ENCODE data around the gene QSOX1.

The QSOX1 gene

GRCh38 chr1:180144659-180145357, 9.9 kb upstream of the QSOX1 start:
- no peak for DNase-seq (ENCODE audit: insufficient read length, low spot score)
- TF ChIP-seq SPI1 (IDR thresholded peaks at IDR 0.05; ENCODE audit: low read depth, low read length): 0 out of 2 replicates have a peak, but pooled peaks have one; percentile 10
- TF ChIP-seq POLR2AphosphoS5 (IDR thresholded peaks at IDR 0.05; ENCODE audit: low read depth, low read length): no peak
- FAIRE-seq: no peak

- DNase-seq (ENCODE audit: insufficient read length, low spot score) (no peak), FAIRE-seq (no peak)
Measured at GRCh38 chr1:180145446-180145845, 9.2 kb upstream of the QSOX1 start.

GRCh38 chr1:180150982-180151381, 3.7 kb upstream of the QSOX1 start:
- no peak for DNase-seq (ENCODE audit: insufficient read length, low spot score)
- FAIRE-seq: no peak
- TF ChIP-seq POLR2AphosphoS5 (IDR thresholded peaks at IDR 0.05; ENCODE audit: low read depth, low read length): no peak
- TF ChIP-seq POLR2A (IDR thresholded peaks at IDR 0.05; ENCODE audit: low read depth, low read length): no peak
- TF ChIP-seq PAX5 (IDR thresholded peaks at IDR 0.05; ENCODE audit: insufficient read depth, low read length, severe bottlenecking): no peak
- TF ChIP-seq POU2F2 (IDR thresholded peaks at IDR 0.05; ENCODE audit: low read depth, low read length): no peak
- no peak for TF ChIP-seq SPI1 (IDR thresholded peaks at IDR 0.05; ENCODE audit: low read depth, low read length)
- no peak for TF ChIP-seq TAF1 (IDR thresholded peaks at IDR 0.05; ENCODE audit: low read depth, low read length)

More at GRCh38 chr1:180145446-180145845, 9.2 kb upstream of the QSOX1 start:
- no peak for TF ChIP-seq PAX5 (IDR thresholded peaks at IDR 0.05; ENCODE audit: insufficient read depth, low read length, severe bottlenecking)

- FAIRE-seq (no peak), DNase-seq (ENCODE audit: insufficient read length, low spot score) (no peak)
- TF ChIP-seq PAX5 (IDR thresholded peaks at IDR 0.05; ENCODE audit: insufficient read depth, low read length, severe bottlenecking) (no peak), POLR2A (IDR thresholded peaks at IDR 0.05; ENCODE audit: low read depth, low read length) (no peak), POLR2AphosphoS5 (IDR thresholded peaks at IDR 0.05; ENCODE audit: low read depth, low read length) (no peak), POU2F2 (IDR thresholded peaks at IDR 0.05; ENCODE audit: low read depth, low read length) (no peak), SPI1 (IDR thresholded peaks at IDR 0.05; ENCODE audit: low read depth, low read length) (no peak), TAF1 (IDR thresholded peaks at IDR 0.05; ENCODE audit: low read depth, low read length) (no peak)
Measured at GRCh38 chr1:180151508-180151907, 3.2 kb upstream of the QSOX1 start.

GRCh38 chr1:180152588-180152987, 2.1 kb upstream of the QSOX1 start:
- no peak for FAIRE-seq
- TF ChIP-seq SPI1 (IDR thresholded peaks at IDR 0.05; ENCODE audit: low read depth, low read length): no peak
- TF ChIP-seq PAX5 (IDR thresholded peaks at IDR 0.05; ENCODE audit: insufficient read depth, low read length, severe bottlenecking): no peak
- no peak for TF ChIP-seq TAF1 (IDR thresholded peaks at IDR 0.05; ENCODE audit: low read depth, low read length)
- TF ChIP-seq POLR2A (IDR thresholded peaks at IDR 0.05; ENCODE audit: low read depth, low read length): no peak
- TF ChIP-seq POLR2AphosphoS5 (IDR thresholded peaks at IDR 0.05; ENCODE audit: low read depth, low read length): no peak
- no peak for TF ChIP-seq POU2F2 (IDR thresholded peaks at IDR 0.05; ENCODE audit: low read depth, low read length)
- no peak for DNase-seq (ENCODE audit: insufficient read length, low spot score)

- FAIRE-seq (no peak), DNase-seq (ENCODE audit: insufficient read length, low spot score) (no peak)
- TF ChIP-seq TAF1 (IDR thresholded peaks at IDR 0.05; ENCODE audit: low read depth, low read length) (no peak), POU2F2 (IDR thresholded peaks at IDR 0.05; ENCODE audit: low read depth, low read length) (no peak), POLR2AphosphoS5 (IDR thresholded peaks at IDR 0.05; ENCODE audit: low read depth, low read length) (no peak), SPI1 (IDR thresholded peaks at IDR 0.05; ENCODE audit: low read depth, low read length) (no peak), POLR2A (IDR thresholded peaks at IDR 0.05; ENCODE audit: low read depth, low read length) (no peak), PAX5 (IDR thresholded peaks at IDR 0.05; ENCODE audit: insufficient read depth, low read length, severe bottlenecking) (no peak)
Measured at GRCh38 chr1:180153032-180153431, 1.6 kb upstream of the QSOX1 start.

GRCh38 chr1:180154003-180154324, 705 bp upstream of the QSOX1 start:
- DNase-seq (ENCODE audit: insufficient read length, low spot score): no peak
- no peak for FAIRE-seq
- TF ChIP-seq PAX5 (IDR thresholded peaks at IDR 0.05; ENCODE audit: insufficient read depth, low read length, severe bottlenecking): no peak
- no peak for TF ChIP-seq POU2F2 (IDR thresholded peaks at IDR 0.05; ENCODE audit: low read depth, low read length)
- no peak for TF ChIP-seq POLR2AphosphoS5 (IDR thresholded peaks at IDR 0.05; ENCODE audit: low read depth, low read length)
- no peak for TF ChIP-seq SPI1 (IDR thresholded peaks at IDR 0.05; ENCODE audit: low read depth, low read length)
- TF ChIP-seq POLR2A (IDR thresholded peaks at IDR 0.05; ENCODE audit: low read depth, low read length): no peak
- no peak for TF ChIP-seq TAF1 (IDR thresholded peaks at IDR 0.05; ENCODE audit: low read depth, low read length)

- FAIRE-seq: no peak
- TF ChIP-seq POLR2A (IDR thresholded peaks at IDR 0.05; ENCODE audit: low read depth, low read length): no peak
- TF ChIP-seq SPI1 (IDR thresholded peaks at IDR 0.05; ENCODE audit: low read depth, low read length): no peak
- TF ChIP-seq TAF1 (IDR thresholded peaks at IDR 0.05; ENCODE audit: low read depth, low read length): no peak
- no peak for TF ChIP-seq PAX5 (IDR thresholded peaks at IDR 0.05; ENCODE audit: insufficient read depth, low read length, severe bottlenecking)
- TF ChIP-seq POLR2AphosphoS5 (IDR thresholded peaks at IDR 0.05; ENCODE audit: low read depth, low read length): no peak
- TF ChIP-seq POU2F2 (IDR thresholded peaks at IDR 0.05; ENCODE audit: low read depth, low read length): no peak
- no peak for DNase-seq (ENCODE audit: insufficient read length, low spot score)
Measured at GRCh38 chr1:180155182-180155682, 563 bp downstream of the QSOX1 start.

GRCh38 chr1:180156201-180156600, 1.5 kb downstream of the QSOX1 start:
- no peak for TF ChIP-seq POLR2A (IDR thresholded peaks at IDR 0.05; ENCODE audit: low read depth, low read length)
- no peak for TF ChIP-seq PAX5 (IDR thresholded peaks at IDR 0.05; ENCODE audit: insufficient read depth, low read length, severe bottlenecking)
- TF ChIP-seq POU2F2 (IDR thresholded peaks at IDR 0.05; ENCODE audit: low read depth, low read length): no peak
- no peak for TF ChIP-seq TAF1 (IDR thresholded peaks at IDR 0.05; ENCODE audit: low read depth, low read length)
- no peak for TF ChIP-seq POLR2AphosphoS5 (IDR thresholded peaks at IDR 0.05; ENCODE audit: low read depth, low read length)
- TF ChIP-seq SPI1 (IDR thresholded peaks at IDR 0.05; ENCODE audit: low read depth, low read length): peak; percentile 95
- FAIRE-seq (no peak), DNase-seq (ENCODE audit: insufficient read length, low spot score) (no peak)

- no peak for FAIRE-seq
- DNase-seq (ENCODE audit: insufficient read length, low spot score): no peak
- TF ChIP-seq POU2F2 (IDR thresholded peaks at IDR 0.05; ENCODE audit: low read depth, low read length): no peak
- no peak for TF ChIP-seq SPI1 (IDR thresholded peaks at IDR 0.05; ENCODE audit: low read depth, low read length)
- TF ChIP-seq POLR2A (IDR thresholded peaks at IDR 0.05; ENCODE audit: low read depth, low read length): no peak
- TF ChIP-seq PAX5 (IDR thresholded peaks at IDR 0.05; ENCODE audit: insufficient read depth, low read length, severe bottlenecking): no peak
- no peak for TF ChIP-seq POLR2AphosphoS5 (IDR thresholded peaks at IDR 0.05; ENCODE audit: low read depth, low read length)
- TF ChIP-seq TAF1 (IDR thresholded peaks at IDR 0.05; ENCODE audit: low read depth, low read length): no peak
Measured at GRCh38 chr1:180156631-180157091, 2.0 kb downstream of the QSOX1 start.
